Thoracic aorta (tissue), 2 donors: ENCODE measurements around the gene DLG5. TPM values are rescaled to one million over a fixed set of nuclear protein-coding genes. Genes with fewer than 3 reads are reported as not detected.

ENCODE experiments used
- ATAC-seq: fragments of 150-250 bp; one replicate; pipeline ENCODE4 v1.8.0; 2017; ENCODE audit warnings: low read depth; ENCODE audit not compliant: insufficient number of reproducible peaks, low FRiP score
- DNase-seq: peaks from one replicate; pipeline ENCODE4 v3.0.0-alpha.2; 2020; ENCODE audit warnings: low spot score
- H3K27ac ChIP-seq, 2 donors: fragments of 200-600 bp; sonication (generic); 1 replicate in 1 of 2; 2 replicates in 1 of 2; pipeline ENCODE4 v1.5.1; 2016; ENCODE audit warnings: mild to moderate bottlenecking in 2 of 2, moderate library complexity in 2 of 2
- H3K27me3 ChIP-seq: fragments of 200-600 bp; sonication (generic); replicated peaks from 2 replicates; pipeline ENCODE4 v1.6.0; 2016; ENCODE audit warnings: mild to moderate bottlenecking; ENCODE audit not compliant: insufficient read depth
- H3K36me3 ChIP-seq: fragments of 200-600 bp; sonication (generic); one replicate; pipeline ENCODE4 v1.5.1; 2016
- H3K4me1 ChIP-seq, 2 donors: fragments of 200-600 bp; sonication (generic); 1 replicate in 1 of 2; 2 replicates in 1 of 2; pipeline versions ENCODE4 v1.5.1 to v1.6.0; 2016; ENCODE audit warnings: low read depth in 2 of 2, mild to moderate bottlenecking in 1 of 2; ENCODE audit not compliant: control insufficient read depth in 1 of 2
- H3K4me3 ChIP-seq: fragments of 200-600 bp; sonication (generic); 2 replicates; pipeline ENCODE4 v1.5.1; 2016; ENCODE audit warnings: mild to moderate bottlenecking
- H3K9me3 ChIP-seq: fragments of 200-600 bp; sonication (generic); 2 replicates; pipeline ENCODE4 v1.5.1; 2016
- CTCF ChIP-seq: fragments of 200-600 bp; sonication (generic); IDR thresholded peaks from one replicate; pipeline ENCODE4 v1.5.1; 2019; ENCODE audit warnings: antibody characterized with exemption
- total RNA-seq, 2 donors: library from RNA; depleted of rRNA; stranded (reverse); fragments of >200 nt; gene quantifications; one replicate each; pipeline versions ENCODE4 v1.1.0 to v1.2.3, GENCODE V29; 2016

Gene DLG5
- total RNA-seq, 2 donors from 2014 or later: 36.4 to 79.6 TPM

- Histone ChIP-seq H3K9me3 (no peaks in the 10 kb centered on the region), H3K4me1 (no peaks in the 10 kb centered on the region), H3K27me3 (no peaks in the 10 kb centered on the region), H3K36me3 (peaks cover 64% of the 10 kb centered on the region), H3K4me3 (no peak overlapping the region), H3K27ac (no peak overlapping the region)
- ATAC-seq (no peak), DNase-seq (no peak)
- no peak for TF ChIP-seq CTCF
Measured at GRCh38 chr10:77807706-77808105, 118.8 kb downstream of the DLG5 start.

- ATAC-seq (no peak), DNase-seq (no peak)
- Histone ChIP-seq H3K9me3 (no peaks in the 10 kb centered on the region), H3K27ac (no peak overlapping the region), H3K4me3 (no peak overlapping the region), H3K36me3 (peaks cover 56% of the 10 kb centered on the region), H3K27me3 (no peaks in the 10 kb centered on the region), H3K4me1 (no peaks in the 10 kb centered on the region)
- TF ChIP-seq CTCF: no peak
Measured at GRCh38 chr10:77806511-77807157, 119.9 kb downstream of the DLG5 start.

- DNase-seq (no peak), ATAC-seq (no peak)
- Histone ChIP-seq H3K4me3 (no peak overlapping the region), H3K36me3 (peaks cover 46% of the 10 kb centered on the region), H3K27me3 (no peaks in the 10 kb centered on the region), H3K9me3 (no peaks in the 10 kb centered on the region), H3K27ac (no peak overlapping the region), H3K4me1 (no peaks in the 10 kb centered on the region)
- no peak for TF ChIP-seq CTCF
Measured at GRCh38 chr10:77805676-77806075, 120.9 kb downstream of the DLG5 start.

GRCh38 chr10:77804371-77804770, 122.2 kb downstream of the DLG5 start:
- Histone ChIP-seq H3K4me1 (no peaks in the 10 kb centered on the region), H3K27ac (no peak overlapping the region), H3K36me3 (peaks cover 39% of the 10 kb centered on the region), H3K9me3 (no peaks in the 10 kb centered on the region), H3K27me3 (no peaks in the 10 kb centered on the region), H3K4me3 (no peak overlapping the region)
- DNase-seq: no peak
- no peak for ATAC-seq
- no peak for TF ChIP-seq CTCF

- no peak overlapping the region for H3K27ac ChIP-seq
- ATAC-seq: no peak
- H3K36me3 ChIP-seq: peaks cover 30% of the 10 kb centered on the region
- no peak for TF ChIP-seq CTCF
- no peaks in the 10 kb centered on the region for H3K4me1 ChIP-seq
- no peaks in the 10 kb centered on the region for H3K27me3 ChIP-seq
- H3K9me3 ChIP-seq: no peaks in the 10 kb centered on the region
- H3K4me3 ChIP-seq: no peak overlapping the region
- no peak for DNase-seq
Measured at GRCh38 chr10:77801474-77802161, 124.9 kb downstream of the DLG5 start.
